HG02981 (cell line): Measurements from ENCODE around the gene CHCHD1.
"Not testable (repeated sequence)": the region's sequence is repeated elsewhere in the genome, so short reads cannot be mapped to it uniquely, and the experiment has no call there.

Experiments used
- ATAC-seq: cut with Tn5 transposase; IDR thresholded peaks from one replicate; pipeline ENCODE4 v1.9.1; 2021; ENCODE audit warnings: mild to moderate bottlenecking, moderate library complexity; ENCODE audit not compliant: unreplicated experiment

The CHCHD1 gene

GRCh38 chr10:73810358-73810734, 28.5 kb downstream of the CHCHD1 start:
- ATAC-seq, result no peak

- ATAC-seq, result peak; percentile 25
Observed at GRCh38 chr10:73810735-73811465, 29.1 kb downstream of the CHCHD1 start.

- ATAC-seq, result no peak
Observed at GRCh38 chr10:73812657-73813056, 30.8 kb downstream of the CHCHD1 start.

GRCh38 chr10:73813333-73813732, 31.5 kb downstream of the CHCHD1 start:
- ATAC-seq, result no peak

- no peak for ATAC-seq
Observed at GRCh38 chr10:73814276-73814895, 32.5 kb downstream of the CHCHD1 start.

- ATAC-seq, result no peak
Observed at GRCh38 chr10:73814896-73815718, 33.3 kb downstream of the CHCHD1 start.

GRCh38 chr10:73815719-73816030, 33.8 kb downstream of the CHCHD1 start:
- ATAC-seq, result no peak

GRCh38 chr10:73816917-73817729, 35.3 kb downstream of the CHCHD1 start:
- no peak for ATAC-seq

GRCh38 chr10:73817826-73818225, 36.0 kb downstream of the CHCHD1 start:
- no peak for ATAC-seq

- no peak for ATAC-seq
Observed at GRCh38 chr10:73818402-73818801, 36.6 kb downstream of the CHCHD1 start.

GRCh38 chr10:73819081-73819480, 37.2 kb downstream of the CHCHD1 start:
- ATAC-seq, result no peak

- no peak for ATAC-seq
Observed at GRCh38 chr10:73819513-73820093, 37.8 kb downstream of the CHCHD1 start.

- no peak for ATAC-seq
Observed at GRCh38 chr10:73823391-73823790, 41.5 kb downstream of the CHCHD1 start.

GRCh38 chr10:73824146-73824725, 42.4 kb downstream of the CHCHD1 start:
- no peak for ATAC-seq

GRCh38 chr10:73827346-73828089, 45.7 kb downstream of the CHCHD1 start:
- no peak for ATAC-seq

- no peak for ATAC-seq
Observed at GRCh38 chr10:73828161-73828560, 46.3 kb downstream of the CHCHD1 start.

GRCh38 chr10:73829090-73829489, 47.2 kb downstream of the CHCHD1 start:
- not testable (repeated sequence) for ATAC-seq
